ENCODE measurements around the gene SLC25A48. TPM values are rescaled to one million over a fixed set of nuclear protein-coding genes. Genes with fewer than 3 reads are reported as not detected.
"Not testable (repeated sequence)": the region's sequence is repeated elsewhere in the genome, so short reads cannot be mapped to it uniquely, and the experiment has no call there.

The SLC25A48 gene
- total RNA-seq, 2 donors from 2014 or later, result not detected

DNA sequence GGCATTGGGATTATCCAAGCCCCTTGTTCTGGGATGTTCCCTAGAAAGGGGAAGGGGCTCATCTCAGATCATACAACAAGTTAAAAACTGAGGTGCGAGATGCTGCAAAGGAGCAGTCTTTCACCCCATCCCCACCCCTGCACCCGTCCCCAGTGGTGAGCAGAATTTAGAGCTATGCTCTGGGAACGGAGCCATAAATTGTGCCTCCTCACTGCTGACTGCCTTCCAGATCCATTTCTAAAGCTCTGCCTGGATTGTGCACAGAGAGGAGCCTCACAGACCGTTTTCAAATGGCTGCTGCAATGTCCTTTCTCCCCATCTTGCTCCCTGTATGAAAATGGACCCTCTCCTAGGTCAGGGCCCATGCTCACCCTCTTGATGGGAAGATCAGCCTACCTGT is 8.3 kb downstream of the SLC25A48 start:
- Mint-ChIP-seq H3K36me3 (peaks cover 0 to 5% of the 10 kb centered on the region in 2 donors), H3K27ac (no peak overlapping the region), H3K9me3 (peaks cover 4 to 9% of the 10 kb centered on the region in 2 donors)
- DNase-seq (ENCODE audit: low spot score in 2 of 2), result no peak
- no peak for ATAC-seq

DNA sequence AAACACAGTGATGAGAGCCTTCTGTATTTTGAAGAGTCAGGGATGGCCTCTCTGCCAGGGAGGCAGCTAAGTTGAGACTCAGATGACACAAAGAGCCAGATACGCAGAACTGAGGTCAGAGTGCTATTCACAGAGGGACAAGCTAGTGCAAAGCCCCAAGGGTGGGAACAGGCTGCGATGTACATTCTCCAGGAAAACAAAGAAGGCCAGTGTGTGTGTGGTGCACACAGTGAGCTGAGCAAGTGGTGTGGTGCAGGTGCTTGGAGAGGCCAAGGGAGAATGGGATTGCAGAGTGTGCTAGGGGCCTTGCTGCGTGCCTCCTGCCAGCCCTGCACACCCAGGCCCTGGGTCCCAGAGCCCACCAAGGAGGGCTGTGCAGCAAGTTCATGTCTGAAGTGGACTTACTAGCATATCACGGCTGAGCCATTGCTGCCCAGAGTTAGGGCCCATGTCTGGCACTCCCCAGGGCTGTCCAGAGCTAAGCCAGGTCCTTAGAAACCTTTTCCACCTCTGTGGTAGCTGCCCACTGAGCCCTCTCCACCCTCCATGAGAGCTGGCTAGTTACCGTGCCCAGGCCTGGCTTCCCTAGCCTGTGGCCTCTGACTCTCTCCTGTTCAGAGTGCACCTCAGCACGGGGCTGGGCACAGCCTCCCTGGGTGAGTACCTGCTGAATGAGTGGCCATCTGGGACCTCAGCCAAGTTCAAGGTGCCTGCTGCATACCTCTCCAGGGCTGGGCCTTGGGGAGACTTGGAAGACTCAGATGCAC is 9.3 kb downstream of the SLC25A48 start:
- Mint-ChIP-seq H3K9me3 (peaks cover 0 to 4% of the 10 kb centered on the region in 2 donors), H3K27ac (no peak overlapping the region), H3K36me3 (no peaks in the 10 kb centered on the region)
- DNase-seq (ENCODE audit: low spot score in 2 of 2), result no peak
- ATAC-seq, result no peak

DNA sequence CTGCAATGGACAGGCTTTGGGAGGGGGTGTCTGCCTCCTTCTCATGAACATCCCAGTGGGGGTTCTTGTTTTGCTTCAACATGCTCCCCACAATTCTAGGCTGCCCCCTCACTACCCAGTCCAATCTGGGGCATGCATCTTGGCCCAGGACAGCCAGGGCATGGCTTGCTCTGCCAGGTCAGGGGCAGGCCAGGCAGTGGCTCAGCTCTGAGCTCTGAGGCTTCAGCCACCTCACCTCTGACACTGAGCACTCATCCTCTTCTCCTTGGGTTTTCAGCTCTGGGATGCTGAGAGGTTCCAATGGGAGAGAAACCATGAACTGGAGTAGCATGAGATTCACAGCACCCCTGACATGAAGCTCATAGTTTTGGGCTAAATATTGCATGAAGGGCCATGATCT is 11.8 kb downstream of the SLC25A48 start:
- ATAC-seq, result no peak
- no peaks in the 10 kb centered on the region for H3K9me3 Mint-ChIP-seq
- H3K27ac Mint-ChIP-seq, result no peak overlapping the region
- H3K36me3 Mint-ChIP-seq, result no peaks in the 10 kb centered on the region
- DNase-seq (ENCODE audit: low spot score in 2 of 2), result no peak

DNA sequence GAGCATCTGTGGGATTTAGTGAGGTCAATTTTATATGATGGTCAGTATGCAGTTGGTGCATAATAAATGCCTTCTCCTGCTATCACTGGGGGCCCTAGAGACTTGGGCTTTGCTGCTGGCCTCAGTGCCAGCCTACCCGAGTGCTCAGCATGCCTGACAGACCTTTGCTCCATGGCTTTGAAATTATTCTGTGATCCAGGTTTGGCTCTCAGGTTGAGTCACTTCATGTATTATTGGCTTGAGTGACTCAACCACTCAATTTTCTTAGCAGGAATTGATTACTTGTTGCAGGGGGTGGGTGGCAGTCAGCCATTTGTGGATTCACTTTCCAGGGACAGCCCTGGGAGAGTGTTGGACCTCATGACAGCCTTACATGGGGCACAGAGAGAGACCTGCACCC is 13.5 kb downstream of the SLC25A48 start:
- DNase-seq (ENCODE audit: low spot score in 2 of 2), result no peak
- Mint-ChIP-seq H3K9me3 (no peaks in the 10 kb centered on the region), H3K36me3 (no peaks in the 10 kb centered on the region), H3K27ac (no peak overlapping the region)
- no peak for ATAC-seq

DNA sequence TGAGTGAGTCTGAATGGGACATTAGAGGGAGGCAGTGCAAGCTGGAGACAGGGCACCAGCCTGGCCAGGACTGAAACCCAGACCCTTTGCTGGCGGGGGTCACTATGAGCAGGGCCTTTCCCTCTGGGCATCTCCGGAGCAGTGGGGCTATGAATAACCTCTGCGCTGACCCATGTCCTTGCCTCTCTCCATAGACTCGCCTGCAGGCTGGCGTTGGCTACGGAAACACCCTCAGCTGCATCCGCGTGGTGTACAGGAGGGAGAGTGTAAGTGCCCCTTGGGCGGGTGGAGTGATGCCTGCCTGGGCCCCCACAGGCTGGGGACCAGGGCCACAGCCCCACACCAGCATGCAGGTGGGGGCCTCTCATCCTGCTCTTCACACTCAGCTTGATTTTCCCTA is 15.8 kb downstream of the SLC25A48 start:
- DNase-seq (ENCODE audit: low spot score in 2 of 2) (no peak), ATAC-seq (no peak)
- no peaks in the 10 kb centered on the region for H3K36me3 Mint-ChIP-seq
- no peak overlapping the region for H3K27ac Mint-ChIP-seq
- H3K9me3 Mint-ChIP-seq, result no peaks in the 10 kb centered on the region

DNA sequence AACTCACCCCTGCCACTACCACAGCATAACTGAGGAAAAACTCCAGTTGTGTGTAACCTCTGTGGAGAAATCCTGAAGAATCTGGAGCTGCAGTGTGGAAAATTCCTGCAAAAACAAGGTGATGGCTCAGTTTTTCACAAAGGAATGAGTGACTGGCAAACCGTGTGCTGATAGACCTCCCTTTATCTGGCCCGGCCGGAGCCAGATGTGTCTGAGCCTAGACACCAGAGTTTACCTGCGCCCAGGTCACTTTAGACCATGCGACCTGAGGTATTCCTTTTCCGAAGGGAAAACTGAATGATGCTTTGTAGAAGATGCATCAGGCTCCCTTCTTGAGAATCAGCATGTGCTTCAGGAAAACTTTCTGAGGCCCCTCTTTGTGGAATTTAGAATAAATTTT is 16.2 kb downstream of the SLC25A48 start:
- Mint-ChIP-seq H3K9me3 (no peaks in the 10 kb centered on the region), H3K27ac (no peak overlapping the region), H3K36me3 (no peaks in the 10 kb centered on the region)
- DNase-seq (ENCODE audit: low spot score in 2 of 2) (no peak), ATAC-seq (no peak)

DNA sequence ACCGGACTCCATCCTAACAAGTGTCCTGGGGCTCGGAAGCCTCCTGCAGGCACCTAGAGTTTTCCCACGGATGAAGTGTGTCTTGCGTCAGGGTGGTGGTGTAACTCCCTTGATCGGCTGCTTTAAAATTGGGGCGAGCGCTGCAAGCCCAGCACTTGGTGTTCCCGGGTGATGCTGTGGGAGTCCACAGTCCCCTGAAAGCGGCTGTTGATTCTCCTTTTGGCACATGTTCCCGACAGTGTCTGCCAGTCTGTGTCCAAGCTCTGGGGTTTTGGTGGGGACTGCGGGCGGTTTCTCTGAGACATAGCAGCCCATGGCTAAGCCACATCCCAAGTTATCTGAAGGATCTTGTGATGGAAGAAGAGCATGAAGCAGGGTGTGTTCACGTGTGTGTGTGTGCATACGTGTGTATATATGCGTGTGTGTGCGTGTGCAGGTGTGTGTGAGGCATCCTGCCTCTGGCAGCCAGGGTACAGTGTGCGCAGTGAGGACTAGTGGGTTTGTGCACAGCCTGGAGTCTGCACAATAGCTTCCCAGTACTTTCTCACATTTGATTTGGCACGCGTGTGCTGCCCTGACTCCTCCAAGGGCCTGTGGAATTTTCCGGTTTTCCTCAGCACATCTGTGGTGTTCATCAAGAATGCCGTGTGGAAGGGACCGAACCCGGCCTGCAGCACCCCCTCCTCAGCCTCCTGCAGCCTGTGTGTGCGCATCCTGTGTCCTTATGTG is 16.9 kb downstream of the SLC25A48 start:
- DNase-seq (ENCODE audit: low spot score in 2 of 2) (no peak), ATAC-seq (no peak)
- no peaks in the 10 kb centered on the region for H3K36me3 Mint-ChIP-seq
- no peak overlapping the region for H3K27ac Mint-ChIP-seq
- no peaks in the 10 kb centered on the region for H3K9me3 Mint-ChIP-seq

DNA sequence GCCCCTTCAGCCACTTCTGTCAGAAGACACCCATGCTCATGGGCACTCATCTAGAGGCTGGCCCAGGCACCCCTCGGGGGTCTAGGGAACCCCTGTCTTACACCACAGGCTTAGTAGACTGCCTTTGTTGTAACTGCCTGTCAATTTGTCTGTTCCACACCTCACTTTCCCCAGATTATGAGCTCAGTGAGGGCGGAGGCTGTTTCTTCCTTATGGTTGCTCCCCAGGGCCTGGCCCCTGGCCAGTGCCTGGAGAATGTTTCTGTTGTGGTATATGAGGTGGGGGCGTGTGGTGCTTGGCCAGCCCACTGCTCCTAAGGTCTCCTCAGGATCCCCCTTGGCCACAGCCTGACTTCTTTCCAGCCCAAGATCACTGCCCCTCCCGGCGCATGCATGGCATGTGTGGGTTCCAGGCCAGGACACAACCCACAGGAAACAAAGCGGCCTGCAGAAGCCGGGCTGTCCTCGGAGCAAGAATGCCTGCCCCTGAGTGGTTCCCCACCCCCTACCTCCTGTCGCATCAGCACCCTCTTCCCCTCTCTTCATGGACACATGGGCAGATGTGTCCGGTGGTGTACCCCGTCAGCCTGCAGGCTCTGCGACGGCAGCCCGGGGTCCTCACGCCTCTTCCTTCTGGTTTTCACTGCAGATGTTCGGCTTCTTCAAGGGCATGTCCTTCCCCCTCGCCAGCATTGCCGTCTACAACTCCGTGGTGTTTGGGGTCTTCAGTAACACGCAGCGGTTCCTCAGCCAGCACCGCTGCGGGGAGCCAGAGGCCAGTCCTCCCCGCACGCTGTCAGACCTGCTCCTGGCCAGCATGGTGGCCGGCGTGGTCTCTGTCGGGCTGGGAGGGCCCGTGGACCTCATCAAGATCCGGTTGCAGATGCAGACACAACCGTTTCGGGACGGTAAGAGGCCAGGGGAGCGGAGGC is 17.7 kb downstream of the SLC25A48 start:
- DNase-seq (ENCODE audit: low spot score in 2 of 2) (no peak), ATAC-seq (no peak)
- Mint-ChIP-seq H3K27ac (no peak overlapping the region), H3K9me3 (no peaks in the 10 kb centered on the region), H3K36me3 (no peaks in the 10 kb centered on the region)

DNA sequence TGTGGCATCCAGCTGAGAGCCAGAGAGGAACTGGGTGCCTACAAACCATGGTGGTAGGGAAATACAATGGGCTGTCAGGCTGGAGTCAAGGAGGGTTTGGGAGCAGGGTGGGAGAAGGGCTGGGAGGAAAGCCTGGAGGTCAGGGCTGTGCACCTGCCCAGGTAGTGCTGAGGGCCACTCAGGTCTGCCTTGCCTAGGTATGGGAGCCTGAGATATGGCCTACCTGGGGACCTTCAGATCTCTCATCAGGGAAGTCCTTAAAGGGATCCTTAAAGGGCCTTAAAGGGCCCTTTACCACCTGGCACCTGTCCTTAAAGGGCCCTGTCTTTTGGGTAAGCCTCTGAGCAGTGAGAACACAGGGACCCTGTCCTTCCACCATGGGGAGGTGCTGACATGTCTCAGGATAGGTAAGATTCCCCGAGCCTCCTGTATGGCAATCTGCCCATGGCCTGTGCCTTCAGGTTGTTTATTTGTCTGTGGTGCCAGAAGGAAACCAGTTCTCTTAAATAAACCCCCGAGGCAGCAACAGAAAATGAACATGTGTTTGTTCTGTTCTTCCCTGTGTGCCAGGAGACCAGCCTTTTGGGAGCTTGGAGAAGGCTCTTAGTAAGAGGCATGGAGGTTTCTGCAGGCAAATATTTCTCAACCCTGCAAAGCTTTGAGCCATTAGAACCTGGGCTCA is 23.3 kb downstream of the SLC25A48 start:
- no peaks in the 10 kb centered on the region for H3K36me3 Mint-ChIP-seq
- H3K27ac Mint-ChIP-seq, result no peak overlapping the region
- ATAC-seq, result no peak
- H3K9me3 Mint-ChIP-seq, result no peaks in the 10 kb centered on the region
- DNase-seq (ENCODE audit: low spot score in 2 of 2), result no peak

DNA sequence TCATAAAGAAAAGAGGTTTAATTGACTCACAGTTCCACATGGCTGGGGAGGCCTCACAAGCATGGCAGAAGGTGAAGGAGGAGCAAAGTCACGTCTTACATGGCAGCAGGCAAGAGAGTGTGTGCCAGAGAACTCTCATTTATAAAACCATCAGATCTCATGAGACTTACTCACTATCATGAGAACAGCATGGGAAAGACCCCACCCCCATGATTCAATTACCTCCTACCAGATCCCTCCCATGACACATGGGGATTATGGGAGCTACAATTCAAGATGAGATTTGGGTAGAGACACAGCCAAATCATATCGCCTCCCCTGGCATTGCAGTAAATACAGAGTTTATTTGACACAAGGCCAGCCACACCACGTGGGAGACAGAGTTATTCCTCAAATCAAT is 24.7 kb downstream of the SLC25A48 start:
- ATAC-seq; DNase-seq (ENCODE audit: low spot score in 2 of 2); H3K9me3 Mint-ChIP-seq; H3K36me3 Mint-ChIP-seq; H3K27ac Mint-ChIP-seq: not testable (repeated sequence)

DNA sequence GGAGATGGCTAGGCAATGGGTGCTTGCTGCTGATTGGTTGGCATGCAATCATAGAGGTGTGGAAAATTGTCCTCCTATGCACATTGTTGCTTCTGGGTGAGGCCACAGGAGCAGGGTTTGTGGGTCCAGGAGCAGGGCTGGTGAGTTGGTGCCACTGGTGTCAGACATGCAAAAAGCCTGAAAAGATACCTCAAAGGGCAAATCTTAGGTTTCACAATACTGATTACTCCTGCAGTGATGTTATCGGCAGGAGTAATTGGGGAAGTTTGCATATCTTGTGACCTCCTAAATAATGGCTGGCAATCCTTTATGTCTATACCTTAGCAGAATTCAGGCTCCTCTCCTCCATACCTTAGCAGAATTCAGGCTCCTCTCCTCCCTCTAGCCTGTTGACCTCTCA is 25.2 kb downstream of the SLC25A48 start:
- Mint-ChIP-seq H3K27ac (no peak overlapping the region), H3K36me3 (no peaks in the 10 kb centered on the region), H3K9me3 (no peaks in the 10 kb centered on the region)
- ATAC-seq (no peak), DNase-seq (ENCODE audit: low spot score in 2 of 2) (no peak)

DNA sequence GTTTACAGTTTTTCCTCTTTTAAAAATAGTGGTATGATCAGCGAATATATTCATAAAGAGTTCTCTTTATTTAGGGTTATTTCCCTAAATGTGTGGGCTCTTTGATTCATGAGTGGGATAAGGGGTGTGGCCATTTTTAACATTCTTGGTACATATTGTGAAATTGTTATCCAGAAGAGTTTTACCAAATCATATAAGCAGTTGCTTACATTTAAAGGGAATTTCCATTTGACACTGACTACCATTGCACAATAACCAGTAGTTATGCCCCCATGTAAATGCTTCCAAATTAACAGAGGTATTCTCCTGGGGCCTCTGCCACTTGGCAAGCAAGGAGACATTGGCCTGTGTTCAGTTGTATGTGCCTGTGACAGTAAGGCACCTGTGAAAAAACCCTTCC is 27.2 kb downstream of the SLC25A48 start:
- H3K36me3 Mint-ChIP-seq, result no peaks in the 10 kb centered on the region
- ATAC-seq, result no peak
- no peaks in the 10 kb centered on the region for H3K9me3 Mint-ChIP-seq
- no peak for DNase-seq (ENCODE audit: low spot score in 2 of 2)
- no peak overlapping the region for H3K27ac Mint-ChIP-seq

DNA sequence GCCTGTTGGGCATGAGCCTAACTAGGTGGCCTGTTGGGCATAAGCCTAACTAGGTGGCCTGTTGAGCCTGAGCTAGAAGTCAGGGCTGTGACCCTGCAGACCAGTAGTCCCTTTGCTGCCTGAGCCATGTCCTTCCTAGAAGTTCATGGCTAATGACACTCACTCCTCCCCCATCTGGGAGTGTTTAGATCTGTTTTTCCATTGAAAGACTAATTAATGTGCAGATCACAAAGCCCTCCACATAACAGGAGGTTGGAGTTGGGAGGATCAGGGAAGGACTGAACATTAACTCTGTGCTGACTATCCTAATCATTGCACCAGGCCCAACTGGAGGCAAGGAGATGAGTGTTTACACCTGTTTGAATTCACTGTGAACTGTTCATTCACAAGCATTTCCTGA is 27.6 kb downstream of the SLC25A48 start:
- H3K9me3 Mint-ChIP-seq, result no peaks in the 10 kb centered on the region
- H3K27ac Mint-ChIP-seq, result no peak overlapping the region
- no peaks in the 10 kb centered on the region for H3K36me3 Mint-ChIP-seq
- DNase-seq (ENCODE audit: low spot score in 2 of 2) (no peak), ATAC-seq (no peak)

DNA sequence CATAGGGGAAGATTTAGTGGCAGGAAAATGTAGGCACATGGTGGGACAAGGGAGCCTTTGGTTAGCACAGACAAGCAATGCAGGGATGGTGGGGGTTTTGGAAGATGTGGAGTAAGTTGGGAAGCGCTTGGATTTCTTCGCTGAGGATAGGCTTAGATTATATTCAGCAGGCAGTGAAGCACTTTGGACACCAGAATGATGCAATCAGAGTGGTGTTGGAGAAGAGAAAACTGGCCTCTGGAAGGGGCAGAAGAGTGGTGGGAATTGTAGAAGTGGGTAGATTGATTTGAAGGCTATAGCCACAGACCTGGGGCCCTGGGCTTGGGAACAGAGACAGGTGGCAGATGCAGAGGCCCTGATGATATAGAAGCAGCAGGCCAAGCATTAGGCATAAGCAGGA is 28.3 kb downstream of the SLC25A48 start:
- Mint-ChIP-seq H3K9me3 (no peaks in the 10 kb centered on the region), H3K36me3 (no peaks in the 10 kb centered on the region), H3K27ac (no peak overlapping the region)
- ATAC-seq (no peak), DNase-seq (ENCODE audit: low spot score in 2 of 2) (no peak)

DNA sequence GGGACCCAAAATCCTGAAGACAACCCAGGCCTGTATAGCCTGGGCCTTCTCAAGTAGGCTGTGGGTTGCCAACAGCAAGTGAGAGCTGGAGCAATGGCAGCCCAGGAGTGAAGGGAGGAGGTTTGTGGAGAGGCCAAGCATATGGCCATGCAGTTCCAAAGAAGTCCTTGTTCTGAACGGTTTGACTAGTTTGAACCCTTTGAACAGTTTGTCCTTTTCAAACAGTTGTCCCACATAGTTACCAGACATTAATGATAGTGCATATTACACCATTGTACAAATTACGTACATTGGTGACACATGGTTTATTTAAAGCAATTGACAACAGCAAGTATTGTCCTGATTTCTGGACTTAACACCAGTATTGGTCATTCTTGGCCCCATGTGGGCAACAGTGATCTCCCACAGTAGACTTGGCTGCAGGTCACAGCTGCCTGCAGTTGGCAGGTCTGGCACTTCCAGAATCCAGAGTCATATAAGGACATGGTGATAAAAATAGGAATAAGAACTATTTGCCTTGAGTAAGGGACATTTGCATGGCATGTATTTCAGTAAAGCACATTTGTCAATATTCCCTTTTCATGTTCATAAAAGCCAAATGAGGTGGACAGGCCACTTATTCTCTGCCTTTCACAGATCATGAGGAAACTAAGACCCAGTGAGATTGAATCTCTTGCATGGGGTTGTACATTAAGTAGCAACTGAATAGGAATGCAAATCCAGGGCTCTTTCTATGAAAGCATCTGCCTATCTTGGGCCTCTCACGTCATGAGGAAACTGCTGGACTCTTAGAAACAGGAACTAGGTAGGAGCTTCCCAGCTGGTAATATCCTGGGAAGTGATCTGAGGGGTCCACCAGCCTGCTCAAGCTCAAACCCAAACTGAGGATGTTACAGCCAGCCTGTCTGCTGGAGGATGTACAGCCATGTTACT is 30.3 kb downstream of the SLC25A48 start:
- DNase-seq (ENCODE audit: low spot score in 2 of 2) (no peak), ATAC-seq (no peak)
- Mint-ChIP-seq H3K36me3 (no peaks in the 10 kb centered on the region), H3K27ac (no peak overlapping the region), H3K9me3 (no peaks in the 10 kb centered on the region)

DNA sequence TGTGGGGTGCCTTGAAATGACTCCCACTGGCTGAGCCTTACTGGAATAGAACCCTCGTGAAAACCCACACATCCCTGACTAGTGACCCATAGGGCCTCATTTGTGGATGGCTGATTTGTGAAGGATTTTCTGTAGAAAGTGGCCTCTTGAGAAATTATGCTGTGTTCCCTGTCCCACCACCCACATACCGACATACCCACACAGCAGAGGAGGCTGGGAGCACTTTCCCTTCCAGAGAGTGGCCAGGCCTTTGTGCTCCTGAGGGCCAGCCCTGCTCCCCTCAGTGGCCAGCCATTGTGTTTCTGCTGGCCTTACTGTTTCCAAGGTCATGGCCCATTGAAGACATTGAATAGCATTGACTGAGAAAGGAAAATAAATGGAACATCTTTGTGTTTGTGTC is 31.6 kb downstream of the SLC25A48 start:
- Mint-ChIP-seq H3K27ac (no peak overlapping the region), H3K9me3 (no peaks in the 10 kb centered on the region), H3K36me3 (no peaks in the 10 kb centered on the region)
- DNase-seq (ENCODE audit: low spot score in 2 of 2) (no peak), ATAC-seq (no peak)

All from activated naive CD4-positive, alpha-beta T cell treated with anti-CD3 and anti-CD28 coated beads, Interleukin-2, amount 50 U/mL, for 72 hours (primary cell).